Motor neuron (in vitro differentiated cells): ENCODE data around the gene RNF13. TPM values are rescaled to one million over a fixed set of nuclear protein-coding genes. Genes with fewer than 3 reads are reported as not detected.

ENCODE experiments used
- ATAC-seq, 8 experiments: fragments of 200-7000 bp; cut with Tn5 transposase; replicated peaks in 6 of 8; 2 replicates each; pipeline ENCODE4 v1.8.0; 2021; ENCODE audit warnings: mild to moderate bottlenecking in 8 of 8, moderate library complexity in 8 of 8
- H3K27ac ChIP-seq, 2 donors: fragments of 250-450 bp; sonication (Bioruptor Pico); 2 replicates each; pipeline ENCODE4 v1.9.0; 2021; ENCODE audit warnings: antibody characterized with exemption in 2 of 2, mild to moderate bottlenecking in 2 of 2, moderate library complexity in 1 of 2
- H3K4me1 ChIP-seq, 2 donors: fragments of 250-450 bp; sonication (Bioruptor Pico); replicated peaks in 1 of 2; 2 replicates each; pipeline ENCODE4 v1.6.1; 2021; ENCODE audit warnings: antibody characterized with exemption in 2 of 2, mild to moderate bottlenecking in 2 of 2, moderate library complexity in 1 of 2
- H3K4me3 ChIP-seq, 5 donors: fragments of 250-450 bp; sonication (Bioruptor Pico); 2 replicates each; pipeline ENCODE4 v1.9.0; 2021; ENCODE audit warnings: antibody characterized with exemption in 5 of 5, mild to moderate bottlenecking in 5 of 5, moderate library complexity in 4 of 5
- WGBS, 10 experiments: fragments of 450-650 bp; shearing (Covaris generic); methylation state at CpG; one replicate each; pipeline ENCODE4 v1.0.0; 2022; 5-methylcytosine and 5-hydroxymethylcytosine counted together
- in situ Hi-C, 9 experiments: fragments of 400-800 bp; cut with MboI; loops; one replicate each; pipeline ENCODE4 v1.15.0; 2021; ENCODE audit warnings: low sequenced_read_pairs in 9 of 9, low pct_unique_long_range_greater_than_20kb in 2 of 9; ENCODE audit not compliant: unreplicated experiment in 9 of 9
- total RNA-seq, 8 experiments: library from RNA; unstranded; fragments of 300-600 nt; gene quantifications; 2 replicates each; pipeline versions ENCODE4 v1.2.3 to v1.2.4, GENCODE V29; 2022

Gene RNF13
- total RNA-seq, 8 experiments from 2014 or later, result 22.5 to 112 (median 36.7) TPM

DNA sequence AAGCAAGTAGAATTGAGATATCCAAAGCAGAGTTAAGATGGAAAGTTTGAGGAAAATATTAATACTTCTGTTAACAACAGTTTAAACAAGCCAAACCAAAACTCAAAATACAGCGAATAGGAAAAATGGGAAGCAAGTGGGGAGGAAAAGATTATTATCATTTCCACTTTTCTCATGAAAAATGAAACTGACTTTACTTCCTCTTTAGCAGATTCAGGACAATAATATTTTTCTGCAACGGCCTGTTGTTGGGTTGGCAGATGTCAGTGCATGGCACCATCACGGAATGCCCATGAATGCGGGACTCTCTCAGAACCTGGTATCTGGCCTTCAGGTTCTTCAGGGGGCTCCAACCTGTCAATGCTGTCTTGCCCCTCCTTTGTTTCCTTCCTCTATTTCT lies 31.8 kb upstream of the RNF13 start:
- WGBS, 10 experiments, result 60 to 98% (median 88%) methylated on average over 2 to 4 of the region's 4 CpGs; no CpG with 5 or more reads in 1 of the 10 experiments

DNA sequence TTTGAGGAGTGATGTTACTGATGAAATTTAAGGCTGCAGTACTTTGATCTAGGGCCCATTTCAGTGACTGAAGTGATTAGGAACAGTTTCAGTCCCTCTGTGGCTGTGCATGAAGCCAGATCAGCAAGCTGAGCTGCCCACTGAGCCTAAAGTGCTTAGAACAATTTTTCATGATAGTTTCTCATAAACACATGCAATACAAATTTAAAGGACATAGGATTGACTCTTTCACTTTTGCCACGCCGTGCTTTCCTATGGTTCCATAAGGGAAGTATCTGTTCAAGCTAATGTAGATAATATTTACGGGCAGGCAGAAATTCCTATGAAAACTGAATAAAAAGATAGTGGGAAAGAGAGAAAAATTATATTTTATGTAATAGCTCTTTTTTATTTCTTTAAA lies 31.3 kb upstream of the RNF13 start:
- in situ Hi-C loops, result no loop called here

More for the DNA sequence above, 31.8 kb upstream of the RNF13 start:
- no peak overlapping the region for H3K27ac ChIP-seq
- no peak for ATAC-seq
- in situ Hi-C loops, result no loop called here
- no peak overlapping the region for H3K4me3 ChIP-seq
- H3K4me1 ChIP-seq, result no peaks in the 10 kb centered on the region

DNA sequence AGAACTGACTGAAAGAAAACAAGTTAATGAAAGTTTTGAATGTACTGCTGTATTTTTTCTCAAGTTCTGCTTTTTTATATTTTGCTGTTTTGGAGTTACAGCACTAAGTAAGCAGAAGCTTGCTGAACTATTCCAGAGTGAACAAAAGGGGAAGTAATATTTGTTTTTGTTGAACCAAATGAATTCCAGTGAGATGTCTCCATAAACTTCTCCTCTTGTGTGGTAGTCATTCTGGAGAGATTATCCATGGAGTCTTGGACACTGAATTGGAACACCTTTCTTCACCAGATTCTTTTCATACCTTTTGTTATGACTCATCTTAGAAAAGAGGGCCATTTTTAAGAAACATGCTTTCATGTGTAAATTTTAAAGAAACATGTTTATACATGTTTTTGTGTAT lies 29.4 kb upstream of the RNF13 start:
- in situ Hi-C loops, result no loop called here
- H3K4me1 ChIP-seq, result no peaks in the 10 kb centered on the region
- H3K4me3 ChIP-seq, result no peak overlapping the region
- peak in 3 of 8 experiments; percentile 33 to 64 (median 44) for ATAC-seq
- H3K27ac ChIP-seq, result no peak overlapping the region

More for the DNA sequence above, 31.3 kb upstream of the RNF13 start:
- ATAC-seq, result no peak
- Histone ChIP-seq H3K4me1 (no peaks in the 10 kb centered on the region), H3K4me3 (no peak overlapping the region), H3K27ac (no peak overlapping the region)
- 25 to 95% (median 89%) methylated on average over 2 to 3 of the region's 3 CpGs for WGBS, 10 experiments

DNA sequence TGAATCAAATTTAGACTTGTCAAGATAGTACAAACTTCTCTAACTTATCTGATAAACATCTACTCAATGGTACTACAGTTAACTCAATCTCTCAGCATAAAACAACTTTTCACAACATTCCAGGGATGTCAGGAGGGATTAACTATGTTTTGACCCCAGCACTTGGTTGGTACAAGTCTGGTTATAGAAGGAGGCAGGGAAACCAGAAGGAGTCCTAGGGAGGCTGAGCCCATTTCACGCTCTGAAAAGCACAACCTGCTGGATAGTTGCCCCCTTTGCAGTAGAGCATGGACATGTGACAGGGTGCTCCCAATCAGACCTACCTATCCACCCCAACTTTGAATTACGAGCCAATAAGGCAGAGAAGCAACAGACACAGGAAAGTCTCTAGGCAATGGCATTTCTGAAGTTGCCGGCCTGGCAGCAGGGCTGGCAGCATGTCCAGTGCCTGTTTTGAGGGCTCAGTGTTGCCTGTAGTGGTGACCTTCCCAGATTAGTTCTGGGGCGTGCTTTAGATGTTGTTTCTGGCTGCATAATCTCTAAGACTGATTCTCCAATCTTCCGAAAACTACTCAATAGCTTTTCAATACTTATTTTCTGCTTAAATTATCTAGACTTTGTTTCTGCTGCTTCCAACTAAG lies 28.8 kb upstream of the RNF13 start:
- in situ Hi-C loops, result no loop called here
- no peak overlapping the region for H3K4me3 ChIP-seq
- H3K4me1 ChIP-seq, result no peaks in the 10 kb centered on the region
- 70 to 100% (median 88%) methylated on average over 1 to 5 of the region's 5 CpGs; no CpG with 5 or more reads in 3 of the 10 experiments for WGBS, 10 experiments
- ATAC-seq, result peak in 1 of 8 experiments; percentile 23
- no peak overlapping the region for H3K27ac ChIP-seq

DNA sequence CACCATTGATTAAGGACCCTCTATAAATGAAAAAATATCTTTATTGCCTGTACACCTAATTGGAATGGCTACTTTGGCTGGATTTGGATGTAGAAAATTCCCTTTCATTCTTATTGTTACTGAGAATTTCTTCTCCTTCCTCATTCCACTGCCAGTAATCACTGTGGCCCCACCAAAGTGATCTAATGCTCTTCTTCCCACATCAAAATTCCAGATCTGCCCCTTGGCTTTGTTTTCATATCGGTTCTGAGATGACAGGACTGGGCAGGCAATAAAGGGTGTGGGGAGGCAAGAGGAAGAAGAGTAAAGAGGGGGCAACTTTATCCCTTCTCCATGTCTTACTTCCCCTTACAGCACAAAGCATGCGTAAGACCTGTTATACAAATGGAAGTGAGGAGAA lies 22.7 kb upstream of the RNF13 start:
- in situ Hi-C loops, result no loop called here
- ATAC-seq, result peak in 2 of 8 experiments; percentile 36 to 60
- Histone ChIP-seq H3K27ac (no peak overlapping the region), H3K4me3 (no peak overlapping the region), H3K4me1 (peaks cover 0 to 4% of the 10 kb centered on the region in 2 donors)
- WGBS, 10 experiments, result 50 to 100% (median 80%) methylated on average over 1 to 2 of the region's 2 CpGs; no CpG with 5 or more reads in 3 of the 10 experiments

DNA sequence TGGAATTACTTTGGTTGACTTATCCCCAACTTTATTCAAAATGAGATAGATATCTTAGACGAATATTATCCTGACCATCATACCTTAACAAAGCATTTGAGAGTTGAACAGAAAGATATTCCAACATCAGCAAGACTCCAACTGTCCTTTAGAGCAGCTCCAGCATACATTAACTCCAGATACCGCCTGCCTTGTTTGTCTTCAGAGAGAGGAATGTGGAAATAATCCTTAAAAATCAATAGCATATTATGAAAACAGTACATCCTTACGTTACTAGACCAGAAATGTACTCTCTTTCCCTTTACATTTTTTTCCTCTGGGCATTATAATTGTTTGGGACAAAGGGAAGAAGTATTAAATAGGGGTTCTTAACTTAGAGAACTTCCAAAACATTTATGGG lies 22.3 kb upstream of the RNF13 start:
- in situ Hi-C loops, result no loop called here
- H3K4me3 ChIP-seq, result no peak overlapping the region
- ATAC-seq, result no peak
- H3K4me1 ChIP-seq, result peaks cover 0 to 4% of the 10 kb centered on the region in 2 donors
- 29 to 100% (median 69%) methylated on average over 1 to 3 of the region's 3 CpGs; no CpG with 5 or more reads in 2 of the 10 experiments for WGBS, 10 experiments
- no peak overlapping the region for H3K27ac ChIP-seq

DNA sequence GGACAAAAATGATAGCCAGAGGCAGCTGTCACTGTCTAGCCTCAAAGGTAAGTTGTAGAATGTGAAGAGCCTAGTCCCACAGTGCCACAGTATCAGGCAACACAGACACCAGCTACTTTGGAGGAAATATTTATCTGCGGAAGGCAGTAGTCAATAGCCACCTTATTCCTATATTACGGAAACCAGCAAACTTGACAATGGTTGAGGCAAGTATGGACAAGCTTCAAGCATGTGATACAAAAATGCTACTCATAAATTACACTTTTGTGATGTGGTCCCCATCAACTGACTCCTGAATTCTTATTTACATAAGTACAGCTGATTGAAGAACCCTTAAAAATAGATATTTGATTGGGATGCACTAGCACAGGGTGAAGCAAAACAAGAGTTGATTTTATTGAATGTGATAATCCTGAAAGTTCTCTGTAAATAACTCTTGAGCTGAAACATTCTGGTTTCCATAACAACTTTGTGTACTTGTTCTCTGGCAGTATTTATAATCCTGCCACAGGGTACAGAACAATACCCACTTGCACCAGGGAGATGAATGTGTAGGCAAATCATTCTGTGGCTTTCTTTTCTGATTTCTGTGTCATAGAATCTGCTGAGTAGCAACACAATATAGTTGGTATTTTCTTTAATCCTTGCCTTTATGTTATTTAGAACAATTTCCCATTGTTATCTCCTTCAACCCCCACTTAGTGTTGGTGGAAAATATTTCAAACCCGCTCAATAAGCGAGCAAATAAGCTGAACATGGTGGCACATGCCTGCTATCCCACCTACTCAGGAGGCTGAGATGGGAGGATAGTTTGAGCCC lies 20.4 kb upstream of the RNF13 start, which contains the start of gene ANKUB1:
ANKUB1 (minus strand) TSS at position 103 of the 819 bp plus-strand sequence. CDS start 188 bp downstream, outside the sequence.
- Histone ChIP-seq H3K27ac (no peak within 1 kb of the TSS), H3K4me3 (no peak within 1 kb of the TSS), H3K4me1 (peaks cover 0 to 4% of the 10 kb centered on the region in 2 donors)
- WGBS, 10 experiments, result 50 to 100% (median 89%) methylated on average over 1 to 4 of the region's 4 CpGs; no CpG with 5 or more reads in 1 of the 10 experiments
- ATAC-seq, result peak in 5 of 8 experiments; percentile 66 to 95 (median 89)
- in situ Hi-C loops, result no loop called here

DNA sequence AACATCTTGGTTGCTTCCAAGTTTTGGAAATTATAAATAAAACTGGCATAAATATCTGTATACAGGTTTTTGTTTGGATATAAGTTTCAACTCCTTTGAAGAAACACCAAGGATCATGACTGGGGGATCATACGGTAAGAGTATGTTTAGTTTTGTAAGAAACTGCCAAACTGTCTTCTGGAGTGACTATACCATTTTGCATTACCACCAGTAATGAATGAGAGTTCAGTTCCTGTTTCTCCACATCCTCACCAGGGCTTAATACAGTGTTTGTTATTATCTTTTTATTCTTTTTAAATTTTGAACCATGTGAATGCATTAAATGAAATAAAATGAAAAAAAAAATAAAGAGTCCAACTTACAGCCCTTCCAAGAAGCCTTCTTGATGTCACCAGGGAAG lies 17.0 kb upstream of the RNF13 start:
- ATAC-seq, result no peak
- in situ Hi-C loops, result no loop called here
- H3K27ac ChIP-seq, result no peak overlapping the region
- WGBS, 10 experiments, result 25 to 100% (median 92%) methylated on average over 1 of the region's 1 CpG; no CpG with 5 or more reads in 3 of the 10 experiments
- peaks cover 0 to 4% of the 10 kb centered on the region in 2 donors for H3K4me1 ChIP-seq
- no peak overlapping the region for H3K4me3 ChIP-seq

DNA sequence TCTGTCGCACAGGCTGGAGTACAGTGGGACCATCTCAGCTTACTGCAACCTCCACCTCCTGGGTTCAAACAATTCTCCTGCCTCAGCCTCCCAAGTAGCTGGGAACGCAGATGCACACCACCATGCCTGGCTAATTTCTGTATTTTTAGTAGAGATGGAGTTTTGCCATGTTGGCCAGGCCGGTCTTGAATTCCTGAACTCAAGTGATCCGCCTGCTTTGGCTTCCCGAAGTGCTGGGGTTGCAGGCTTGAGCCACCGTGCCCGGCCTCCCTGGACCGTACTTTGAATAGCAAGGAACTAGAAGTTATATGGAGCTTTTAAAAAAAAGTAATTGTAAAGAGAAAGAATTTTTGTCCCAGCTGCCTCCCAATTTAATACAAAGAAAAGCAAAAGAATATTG lies 12.3 kb upstream of the RNF13 start:
- 83 to 96% (median 90%) methylated on average over 3 to 8 of the region's 8 CpGs for WGBS, 10 experiments
- Histone ChIP-seq H3K27ac (no peak overlapping the region), H3K4me3 (no peak overlapping the region), H3K4me1 (no peaks in the 10 kb centered on the region)
- no peak for ATAC-seq
- in situ Hi-C loops, result no loop called here

DNA sequence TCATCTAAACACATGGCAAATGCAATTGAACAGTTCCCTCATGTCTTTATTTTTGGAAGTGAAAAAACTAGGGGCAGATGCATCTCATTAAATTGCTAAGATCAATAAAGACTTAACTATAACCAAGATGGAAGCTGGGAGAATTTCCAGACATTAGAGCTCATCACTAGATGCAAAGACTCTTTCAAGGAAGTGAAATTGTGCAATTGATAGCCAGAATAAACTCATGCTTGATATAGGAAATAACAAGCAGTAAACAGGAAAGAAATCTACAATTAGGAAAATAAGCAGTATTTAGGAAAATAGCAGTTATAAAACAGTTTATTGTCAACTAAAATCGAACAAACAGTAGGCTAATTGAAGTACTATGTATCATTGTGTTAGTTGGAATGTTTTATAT lies 11.8 kb upstream of the RNF13 start:
- Histone ChIP-seq H3K27ac (no peak overlapping the region), H3K4me3 (no peak overlapping the region), H3K4me1 (no peaks in the 10 kb centered on the region)
- in situ Hi-C loops, result no loop called here
- 11 to 100% (median 71%) methylated on average over 1 of the region's 1 CpG; no CpG with 5 or more reads in 1 of the 10 experiments for WGBS, 10 experiments
- no peak for ATAC-seq

DNA sequence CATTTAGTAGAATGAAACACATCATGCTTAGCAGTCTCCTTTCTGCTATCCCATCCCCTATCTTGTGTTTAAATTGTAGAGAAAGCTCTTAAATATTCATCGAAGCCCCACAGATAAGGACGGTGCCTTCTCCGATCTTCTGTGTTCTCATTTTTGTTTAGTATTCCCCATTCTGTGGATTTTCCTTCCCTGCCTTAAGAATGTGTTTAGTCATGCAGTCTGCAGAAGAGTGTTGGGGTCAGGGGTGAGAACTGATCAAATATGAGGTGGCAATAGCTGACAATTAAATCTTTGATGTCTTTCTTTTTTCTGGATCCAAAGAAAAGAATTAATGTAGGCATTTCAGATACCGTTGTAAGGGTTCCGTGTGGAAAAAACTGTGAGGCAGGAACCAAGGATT lies 11.4 kb upstream of the RNF13 start:
- Histone ChIP-seq H3K27ac (no peak overlapping the region), H3K4me1 (no peaks in the 10 kb centered on the region), H3K4me3 (no peak overlapping the region)
- in situ Hi-C loops, result no loop called here
- WGBS, 10 experiments, result 20 to 80% (median 51%) methylated on average over 2 to 5 of the region's 5 CpGs; no CpG with 5 or more reads in 1 of the 10 experiments
- ATAC-seq, result no peak

DNA sequence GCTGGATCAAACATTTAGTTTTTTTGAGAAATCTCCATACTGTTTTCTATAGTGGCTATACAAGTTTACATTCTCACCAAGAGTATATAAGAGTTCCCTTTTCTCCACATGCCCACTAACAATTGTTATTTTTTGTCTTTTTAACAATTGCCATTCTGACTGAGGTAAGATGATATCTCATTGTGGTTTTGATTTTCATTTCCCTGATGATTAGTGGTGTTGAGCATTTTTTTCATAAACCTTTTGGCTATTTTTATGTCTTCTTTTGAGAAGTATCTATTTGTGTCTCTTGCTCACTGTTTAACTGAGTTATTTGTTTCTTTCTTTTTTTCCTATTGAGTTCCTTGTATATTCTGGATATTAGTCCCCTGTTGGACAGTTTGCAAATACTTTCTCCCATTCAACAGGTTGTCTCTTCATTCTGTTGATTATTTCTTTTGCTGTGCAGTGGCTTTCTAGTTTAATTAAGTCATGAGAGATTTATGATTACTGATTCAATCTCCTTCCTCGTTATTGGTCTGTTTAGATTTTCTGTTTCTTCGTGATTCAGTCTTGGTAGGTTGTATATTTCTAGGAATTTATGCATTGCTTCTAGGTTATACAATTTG lies 6.7 kb upstream of the RNF13 start:
- in situ Hi-C loops, result no loop called here
- ATAC-seq, result no peak
- H3K4me1 ChIP-seq, result no peaks in the 10 kb centered on the region
- 28 to 96% (median 67%) methylated on average over 1 to 2 of the region's 2 CpGs for WGBS, 10 experiments
- no peak overlapping the region for H3K4me3 ChIP-seq
- no peak overlapping the region for H3K27ac ChIP-seq

DNA sequence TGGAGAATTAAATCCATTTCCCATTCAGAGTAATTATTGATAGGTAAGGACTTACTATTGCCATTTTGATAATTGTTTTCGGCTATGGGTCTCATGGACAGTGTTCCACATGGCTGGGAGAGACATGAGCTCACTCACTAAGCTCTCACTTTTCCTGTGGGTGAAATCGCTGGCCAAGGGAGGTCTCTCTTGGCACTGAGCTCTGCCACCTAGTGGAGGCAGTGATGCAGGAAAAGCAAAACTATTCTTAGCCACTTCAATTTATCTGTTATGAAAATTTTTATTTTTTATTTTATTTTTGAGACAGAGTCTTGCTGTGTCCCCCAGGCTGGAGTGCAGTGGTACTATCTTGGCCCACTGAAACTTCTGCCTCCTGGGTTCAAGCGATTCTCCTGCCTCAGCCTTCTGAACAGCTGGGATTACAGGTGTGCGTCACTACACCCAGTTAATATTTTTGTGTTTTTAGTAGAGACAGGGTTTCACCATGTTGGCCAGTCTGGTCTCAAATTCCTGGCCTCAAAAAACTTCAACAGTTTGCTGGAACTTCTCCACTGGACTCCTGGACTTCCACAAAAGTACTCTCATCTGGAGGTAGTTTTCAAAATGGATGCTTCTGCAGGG lies 4.7 kb upstream of the RNF13 start:
- WGBS, 10 experiments, result 0 to 75% (median 25%) methylated on average over 1 to 4 of the region's 4 CpGs; no CpG with 5 or more reads in 1 of the 10 experiments
- no peak overlapping the region for H3K4me3 ChIP-seq
- peak in 3 of 8 experiments; percentile 2 to 16 (median 2) for ATAC-seq
- H3K4me1 ChIP-seq, result peaks cover 4 to 6% of the 10 kb centered on the region in 2 donors
- H3K27ac ChIP-seq, result no peak overlapping the region
- in situ Hi-C loops, result no loop called here
